ENCODE measurements around the gene TSC2.

Gene TSC2

GRCh38 chr16:2072926-2073325, 25.1 kb downstream of the TSC2 start:
- Histone ChIP-seq H3K36me3 (ENCODE audit: control insufficient read depth in 2 of 2, insufficient read depth in 2 of 2, low read length in 2 of 2) (peaks cover 26 to 46% of the 10 kb centered on the region in 2 donors), H3K27ac (ENCODE audit: low read length) (no peak overlapping the region), H3K9me3 (ENCODE audit: control insufficient read depth in 2 of 2, low read length in 2 of 2) (no peaks in the 10 kb centered on the region), H3K27me3 (ENCODE audit: control insufficient read depth in 1 of 2, insufficient read depth in 2 of 2, low read length in 2 of 2) (no peaks in the 10 kb centered on the region), H3K4me1 (ENCODE audit: control insufficient read depth, insufficient read depth, low read length) (peaks cover 10% of the 10 kb centered on the region), H3K4me3 (ENCODE audit: low read length in 2 of 2) (no peak overlapping the region), H3K9ac (ENCODE audit: low read length in 2 of 2) (no peak overlapping the region)

- Histone ChIP-seq H3K9ac (ENCODE audit: low read length in 2 of 2) (no peak overlapping the region), H3K4me1 (ENCODE audit: control insufficient read depth, insufficient read depth, low read length) (peaks cover 10% of the 10 kb centered on the region), H3K4me3 (ENCODE audit: low read length in 2 of 2) (no peak overlapping the region), H3K36me3 (ENCODE audit: control insufficient read depth in 2 of 2, insufficient read depth in 2 of 2, low read length in 2 of 2) (peaks cover 23 to 47% of the 10 kb centered on the region in 2 donors), H3K27ac (ENCODE audit: low read length) (no peak overlapping the region), H3K27me3 (ENCODE audit: control insufficient read depth in 1 of 2, insufficient read depth in 2 of 2, low read length in 2 of 2) (no peaks in the 10 kb centered on the region), H3K9me3 (ENCODE audit: control insufficient read depth in 2 of 2, low read length in 2 of 2) (no peaks in the 10 kb centered on the region)
Observed at GRCh38 chr16:2074071-2074470, 26.3 kb downstream of the TSC2 start.

- Histone ChIP-seq H3K36me3 (ENCODE audit: control insufficient read depth in 2 of 2, insufficient read depth in 2 of 2, low read length in 2 of 2) (peaks cover 29 to 48% of the 10 kb centered on the region in 2 donors), H3K4me3 (ENCODE audit: low read length in 2 of 2) (no peak overlapping the region), H3K9ac (ENCODE audit: low read length in 2 of 2) (no peak overlapping the region), H3K27me3 (ENCODE audit: control insufficient read depth in 1 of 2, insufficient read depth in 2 of 2, low read length in 2 of 2) (no peaks in the 10 kb centered on the region), H3K4me1 (ENCODE audit: control insufficient read depth, insufficient read depth, low read length) (peaks cover 10% of the 10 kb centered on the region), H3K27ac (ENCODE audit: low read length) (no peak overlapping the region), H3K9me3 (ENCODE audit: control insufficient read depth in 2 of 2, low read length in 2 of 2) (no peaks in the 10 kb centered on the region)
Observed at GRCh38 chr16:2075631-2076030, 27.8 kb downstream of the TSC2 start.

GRCh38 chr16:2076072-2076865, 28.5 kb downstream of the TSC2 start:
- Histone ChIP-seq H3K9me3 (ENCODE audit: control insufficient read depth in 2 of 2, low read length in 2 of 2) (no peaks in the 10 kb centered on the region), H3K27ac (ENCODE audit: low read length) (no peak overlapping the region), H3K9ac (ENCODE audit: low read length in 2 of 2) (no peak overlapping the region), H3K4me1 (ENCODE audit: control insufficient read depth, insufficient read depth, low read length) (peaks cover 10% of the 10 kb centered on the region), H3K4me3 (ENCODE audit: low read length in 2 of 2) (no peak overlapping the region), H3K36me3 (ENCODE audit: control insufficient read depth in 2 of 2, insufficient read depth in 2 of 2, low read length in 2 of 2) (peaks cover 31 to 48% of the 10 kb centered on the region in 2 donors), H3K27me3 (ENCODE audit: control insufficient read depth in 1 of 2, insufficient read depth in 2 of 2, low read length in 2 of 2) (no peaks in the 10 kb centered on the region)

- H3K4me1 ChIP-seq (ENCODE audit: control insufficient read depth, insufficient read depth, low read length): peaks cover 14% of the 10 kb centered on the region
- H3K27me3 ChIP-seq (ENCODE audit: control insufficient read depth in 1 of 2, insufficient read depth in 2 of 2, low read length in 2 of 2): no peaks in the 10 kb centered on the region
- H3K9ac ChIP-seq (ENCODE audit: low read length in 2 of 2): no peak overlapping the region
- peaks cover 28 to 46% of the 10 kb centered on the region in 2 donors for H3K36me3 ChIP-seq (ENCODE audit: control insufficient read depth in 2 of 2, insufficient read depth in 2 of 2, low read length in 2 of 2)
- no peaks in the 10 kb centered on the region for H3K9me3 ChIP-seq (ENCODE audit: control insufficient read depth in 2 of 2, low read length in 2 of 2)
- H3K4me3 ChIP-seq (ENCODE audit: low read length in 2 of 2): no peak overlapping the region
- H3K27ac ChIP-seq (ENCODE audit: low read length): no peak overlapping the region
Observed at GRCh38 chr16:2077016-2077415, 29.2 kb downstream of the TSC2 start.

GRCh38 chr16:2077696-2078095, 29.9 kb downstream of the TSC2 start:
- H3K9ac ChIP-seq (ENCODE audit: low read length in 2 of 2): no peak overlapping the region
- H3K27me3 ChIP-seq (ENCODE audit: control insufficient read depth in 1 of 2, insufficient read depth in 2 of 2, low read length in 2 of 2): no peaks in the 10 kb centered on the region
- H3K4me3 ChIP-seq (ENCODE audit: low read length in 2 of 2): no peak overlapping the region
- peaks cover 24 to 42% of the 10 kb centered on the region in 2 donors for H3K36me3 ChIP-seq (ENCODE audit: control insufficient read depth in 2 of 2, insufficient read depth in 2 of 2, low read length in 2 of 2)
- no peaks in the 10 kb centered on the region for H3K9me3 ChIP-seq (ENCODE audit: control insufficient read depth in 2 of 2, low read length in 2 of 2)
- H3K4me1 ChIP-seq (ENCODE audit: control insufficient read depth, insufficient read depth, low read length): peaks cover 16% of the 10 kb centered on the region
- H3K27ac ChIP-seq (ENCODE audit: low read length): no peak overlapping the region

GRCh38 chr16:2078096-2078495, 30.3 kb downstream of the TSC2 start:
- H3K4me1 ChIP-seq (ENCODE audit: control insufficient read depth, insufficient read depth, low read length): peaks cover 16% of the 10 kb centered on the region
- no peaks in the 10 kb centered on the region for H3K27me3 ChIP-seq (ENCODE audit: control insufficient read depth in 1 of 2, insufficient read depth in 2 of 2, low read length in 2 of 2)
- H3K9me3 ChIP-seq (ENCODE audit: control insufficient read depth in 2 of 2, low read length in 2 of 2): no peaks in the 10 kb centered on the region
- H3K27ac ChIP-seq (ENCODE audit: low read length): no peak overlapping the region
- H3K4me3 ChIP-seq (ENCODE audit: low read length in 2 of 2): no peak overlapping the region
- H3K9ac ChIP-seq (ENCODE audit: low read length in 2 of 2): no peak overlapping the region
- H3K36me3 ChIP-seq (ENCODE audit: control insufficient read depth in 2 of 2, insufficient read depth in 2 of 2, low read length in 2 of 2): peaks cover 21 to 39% of the 10 kb centered on the region in 2 donors

GRCh38 chr16:2078691-2079090, 30.9 kb downstream of the TSC2 start:
- Histone ChIP-seq H3K9ac (ENCODE audit: low read length in 2 of 2) (no peak overlapping the region), H3K4me1 (ENCODE audit: control insufficient read depth, insufficient read depth, low read length) (peaks cover 20% of the 10 kb centered on the region), H3K36me3 (ENCODE audit: control insufficient read depth in 2 of 2, insufficient read depth in 2 of 2, low read length in 2 of 2) (peaks cover 20 to 35% of the 10 kb centered on the region in 2 donors), H3K9me3 (ENCODE audit: control insufficient read depth in 2 of 2, low read length in 2 of 2) (no peaks in the 10 kb centered on the region), H3K27ac (ENCODE audit: low read length) (no peak overlapping the region), H3K27me3 (ENCODE audit: control insufficient read depth in 1 of 2, insufficient read depth in 2 of 2, low read length in 2 of 2) (no peaks in the 10 kb centered on the region), H3K4me3 (ENCODE audit: low read length in 2 of 2) (no peak overlapping the region)

GRCh38 chr16:2079311-2079800, 31.6 kb downstream of the TSC2 start:
- H3K9ac ChIP-seq (ENCODE audit: low read length in 2 of 2): no peak overlapping the region
- peaks cover 20 to 31% of the 10 kb centered on the region in 2 donors for H3K36me3 ChIP-seq (ENCODE audit: control insufficient read depth in 2 of 2, insufficient read depth in 2 of 2, low read length in 2 of 2)
- H3K4me3 ChIP-seq (ENCODE audit: low read length in 2 of 2): no peak overlapping the region
- peaks cover 27% of the 10 kb centered on the region for H3K4me1 ChIP-seq (ENCODE audit: control insufficient read depth, insufficient read depth, low read length)
- no peaks in the 10 kb centered on the region for H3K9me3 ChIP-seq (ENCODE audit: control insufficient read depth in 2 of 2, low read length in 2 of 2)
- no peak overlapping the region for H3K27ac ChIP-seq (ENCODE audit: low read length)
- H3K27me3 ChIP-seq (ENCODE audit: control insufficient read depth in 1 of 2, insufficient read depth in 2 of 2, low read length in 2 of 2): no peaks in the 10 kb centered on the region

- Histone ChIP-seq H3K4me3 (ENCODE audit: low read length in 2 of 2) (no peak overlapping the region), H3K9me3 (ENCODE audit: control insufficient read depth in 2 of 2, low read length in 2 of 2) (no peaks in the 10 kb centered on the region), H3K9ac (ENCODE audit: low read length in 2 of 2) (no peak overlapping the region), H3K27me3 (ENCODE audit: control insufficient read depth in 1 of 2, insufficient read depth in 2 of 2, low read length in 2 of 2) (no peaks in the 10 kb centered on the region), H3K4me1 (ENCODE audit: control insufficient read depth, insufficient read depth, low read length) (peaks cover 32% of the 10 kb centered on the region), H3K27ac (ENCODE audit: low read length) (no peak overlapping the region), H3K36me3 (ENCODE audit: control insufficient read depth in 2 of 2, insufficient read depth in 2 of 2, low read length in 2 of 2) (peaks cover 20 to 29% of the 10 kb centered on the region in 2 donors)
Observed at GRCh38 chr16:2079991-2080390, 32.2 kb downstream of the TSC2 start.

Data from stomach smooth muscle (tissue), 2 donors.